Panc1 (cell line): ENCODE data around the gene SYT2. TPM values are rescaled to one million over a fixed set of nuclear protein-coding genes. Genes with fewer than 3 reads are reported as not detected.

Experiments
- ATAC-seq: fragments of 200-7000 bp; cut with Tn5 transposase; 2 replicates; pipeline ENCODE4 v1.9.1; 2020; ENCODE audit warnings: mild to moderate bottlenecking, moderate library complexity
- BruUV-seq: library from RNA; stranded (reverse); fragments of 400-500 nt; replicated peaks from 2 replicates; lab custom pipeline; 2021; lab: Mats Ljungman, UMichigan
- CTCF ChIA-PET: fragments of 300-600 bp; sonication (Branson Sonifier 250); formaldehyde crosslinking; loops from one replicate; lab custom pipeline; 2022; ENCODE audit warnings: antibody characterized with exemption; lab: Charles Lee
- POLR2A ChIA-PET: fragments of 300-600 bp; sonication (Branson Sonifier 250); formaldehyde crosslinking; loops from one replicate; lab custom pipeline; 2022; ENCODE audit warnings: antibody characterized with exemption; lab: Charles Lee
- DNase-seq: peaks from one replicate; pipeline ENCODE4 v3.0.0-alpha.2; 2010; ENCODE audit warnings: low read depth, low spot score
- H3K27ac ChIP-seq: 2 replicates; pipeline ENCODE4 v1.5.1; 2011; ENCODE audit warnings: mild to moderate bottlenecking, low read length, inconsistent platforms
- H3K27me3 ChIP-seq: fragments of 200-500 bp; sonication (Bioruptor generic); 2 replicates; pipeline ENCODE4 v1.6.0; 2014; ENCODE audit warnings: low read length, inconsistent platforms; ENCODE audit not compliant: control insufficient read depth, insufficient read depth
- H3K36me3 ChIP-seq: fragments of 200-500 bp; sonication (Bioruptor generic); 2 replicates; pipeline ENCODE4 v1.5.1; 2014; ENCODE audit warnings: inconsistent platforms, mild to moderate bottlenecking, low read length, moderate library complexity; ENCODE audit not compliant: control insufficient read depth, insufficient read depth
- H3K4me1 ChIP-seq: 2 replicates; pipeline ENCODE4 v1.5.1; 2011; ENCODE audit warnings: inconsistent platforms, mild to moderate bottlenecking, low read length, moderate library complexity; ENCODE audit not compliant: control insufficient read depth, insufficient read depth
- H3K4me3 ChIP-seq, 2 experiments: 2 replicates each; pipeline ENCODE4 v1.5.1; 2011 to 2012; ENCODE audit warnings: low read depth in 2 of 2, low read length in 2 of 2, mild to moderate bottlenecking in 2 of 2, inconsistent platforms in 1 of 2, moderate library complexity in 1 of 2
- H3K9me3 ChIP-seq: fragments of 200-500 bp; sonication (Bioruptor generic); 2 replicates; pipeline ENCODE4 v1.5.1; 2014; ENCODE audit warnings: low read depth, mild to moderate bottlenecking, inconsistent platforms, low read length, moderate library complexity; ENCODE audit not compliant: control insufficient read depth, insufficient read depth
- POLR2AphosphoS5 ChIP-seq: IDR thresholded peaks from 2 replicates; pipeline ENCODE4 v1.6.1; 2012; ENCODE audit warnings: mild to moderate bottlenecking, low read depth, low read length, moderate library complexity
- REST ChIP-seq, 2 experiments: IDR thresholded peaks; 2 replicates each; pipeline ENCODE4 v1.6.1; 2011 to 2012; ENCODE audit warnings: low read depth in 2 of 2, control low read depth in 1 of 2, low read length in 1 of 2, mild to moderate bottlenecking in 1 of 2, moderate library complexity in 1 of 2; ENCODE audit not compliant: insufficient read depth in 1 of 2
- SIN3A ChIP-seq: IDR thresholded peaks from 2 replicates; pipeline ENCODE4 v1.6.1; 2012; ENCODE audit warnings: low read depth, mild to moderate bottlenecking, low read length, moderate library complexity, borderline replicate concordance; ENCODE audit not compliant: insufficient read depth
- TCF7L2 ChIP-seq: IDR thresholded peaks from 2 replicates; pipeline ENCODE4 v1.6.1; 2011; ENCODE audit warnings: mild to moderate bottlenecking, low read depth, low read length, inconsistent platforms
- in situ Hi-C: cut with HindIII; loops from 2 replicates; pipeline ENCODE4 v1.10.0; 2016; ENCODE audit warnings: low sequenced_read_pairs, low pct_unique_long_range_greater_than_20kb
- intact Hi-C: fragments of 100-400 bp; cut with micrococcal nuclease; formaldehyde crosslinking; loops from one replicate; pipeline ENCODE4 v1.10.0; 2022; ENCODE audit not compliant: unreplicated experiment
- total RNA-seq: library from RNA; stranded (reverse); gene quantifications from one replicate; pipeline ENCODE4 v1.2.1, GENCODE V29; 2021; ENCODE audit not compliant: unreplicated experiment
- TF ChIP-seq, protein P1 (sequence below): fragments of 450-650 bp; IDR thresholded peaks from 2 replicates; pipeline ENCODE4 v1.5.1; 2017; ENCODE audit warnings: mild to moderate bottlenecking

The SYT2 gene
- total RNA-seq, 1 experiment from 2014 or later, result 0.03 TPM

GRCh38 chr1:202586018-202586821 lies 124.0 kb downstream of the SYT2 start:
- ATAC-seq, result peak; percentile 32; the same call in 1 of the 2 replicates
- peak; percentile 33 for DNase-seq
- in situ Hi-C loops (no loop called here), intact Hi-C loops (no loop called here)
- Histone ChIP-seq H3K27me3 (no peaks in the 10 kb centered on the region), H3K27ac (no peak overlapping the region), H3K4me3 (no peak overlapping the region), H3K36me3 (no peaks in the 10 kb centered on the region), H3K9me3 (no peaks in the 10 kb centered on the region), H3K4me1 (peaks cover 13% of the 10 kb centered on the region)
- no peak for TF ChIP-seq REST (IDR thresholded peaks at IDR 0.05; ENCODE audit: insufficient read depth in 1 of 2, low read depth in 2 of 2, low read length in 1 of 2)
- TF ChIP-seq TCF7L2, result no peak
- TF ChIP-seq SIN3A, result no peak
- TF ChIP-seq, protein P1, sequence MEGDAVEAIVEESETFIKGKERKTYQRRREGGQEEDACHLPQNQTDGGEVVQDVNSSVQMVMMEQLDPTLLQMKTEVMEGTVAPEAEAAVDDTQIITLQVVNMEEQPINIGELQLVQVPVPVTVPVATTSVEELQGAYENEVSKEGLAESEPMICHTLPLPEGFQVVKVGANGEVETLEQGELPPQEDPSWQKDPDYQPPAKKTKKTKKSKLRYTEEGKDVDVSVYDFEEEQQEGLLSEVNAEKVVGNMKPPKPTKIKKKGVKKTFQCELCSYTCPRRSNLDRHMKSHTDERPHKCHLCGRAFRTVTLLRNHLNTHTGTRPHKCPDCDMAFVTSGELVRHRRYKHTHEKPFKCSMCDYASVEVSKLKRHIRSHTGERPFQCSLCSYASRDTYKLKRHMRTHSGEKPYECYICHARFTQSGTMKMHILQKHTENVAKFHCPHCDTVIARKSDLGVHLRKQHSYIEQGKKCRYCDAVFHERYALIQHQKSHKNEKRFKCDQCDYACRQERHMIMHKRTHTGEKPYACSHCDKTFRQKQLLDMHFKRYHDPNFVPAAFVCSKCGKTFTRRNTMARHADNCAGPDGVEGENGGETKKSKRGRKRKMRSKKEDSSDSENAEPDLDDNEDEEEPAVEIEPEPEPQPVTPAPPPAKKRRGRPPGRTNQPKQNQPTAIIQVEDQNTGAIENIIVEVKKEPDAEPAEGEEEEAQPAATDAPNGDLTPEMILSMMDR, result no peak
- TF ChIP-seq POLR2AphosphoS5, result no peak
- ChIA-PET CTCF (no interaction called here), POLR2A (no interaction called here)
- BruUV-seq, result no TSS peak

GRCh38 chr1:202585590-202585933 lies 124.7 kb downstream of the SYT2 start:
- DNase-seq (no peak), ATAC-seq (no peak)
- TF ChIP-seq TCF7L2, result no peak
- no peak for TF ChIP-seq REST (IDR thresholded peaks at IDR 0.05; ENCODE audit: insufficient read depth in 1 of 2, low read depth in 2 of 2, low read length in 1 of 2)
- no peak for TF ChIP-seq POLR2AphosphoS5
- TF ChIP-seq, protein P1, result no peak
- no peak for TF ChIP-seq SIN3A
- H3K4me3 ChIP-seq, result no peak overlapping the region
- intact Hi-C loops (no loop called here), in situ Hi-C loops (no loop called here)
- BruUV-seq, result no TSS peak
- H3K27ac ChIP-seq, result no peak overlapping the region
- CTCF ChIA-PET, result no interaction called here
- no peaks in the 10 kb centered on the region for H3K9me3 ChIP-seq
- peaks cover 13% of the 10 kb centered on the region for H3K4me1 ChIP-seq
- POLR2A ChIA-PET, result no interaction called here
- H3K36me3 ChIP-seq, result no peaks in the 10 kb centered on the region
- no peaks in the 10 kb centered on the region for H3K27me3 ChIP-seq
